GM10266 (cell line): ENCODE results near the gene SSTR4.

Source experiments
- DNase-seq: peaks from one replicate; pipeline ENCODE4 v3.0.0; 2012; ENCODE audit errors: extremely low spot score
- CTCF ChIP-seq: IDR thresholded peaks from 2 replicates; pipeline ENCODE4 v1.5.1; 2012; ENCODE audit warnings: mild to moderate bottlenecking, low read depth; ENCODE audit not compliant: control insufficient read depth, insufficient read depth; ENCODE audit errors: missing control alignments

Gene SSTR4

GRCh38 chr20:23032056-23032749 lies 2.9 kb upstream of the SSTR4 start:
- no peak for TF ChIP-seq CTCF
- DNase-seq, result no peak

GRCh38 chr20:23032750-23033078 lies 2.4 kb upstream of the SSTR4 start:
- no peak for TF ChIP-seq CTCF
- DNase-seq, result no peak

- TF ChIP-seq CTCF, result no peak
- DNase-seq, result no peak
These were observed 1.2 kb upstream of the SSTR4 start for GRCh38 chr20:23033918-23034317.

- TF ChIP-seq CTCF, result no peak
These were observed 619 bp downstream of the SSTR4 start for GRCh38 chr20:23035731-23036130.

GRCh38 chr20:23036371-23036770 lies 1.3 kb downstream of the SSTR4 start:
- DNase-seq, result no peak
- TF ChIP-seq CTCF, result no peak

More at GRCh38 chr20:23035731-23036130, 619 bp downstream of the SSTR4 start:
- DNase-seq, result no peak

- no peak for DNase-seq
- TF ChIP-seq CTCF, result no peak
These were observed 1.9 kb downstream of the SSTR4 start for GRCh38 chr20:23037017-23037481.

GRCh38 chr20:23039136-23039875 lies 4.2 kb downstream of the SSTR4 start:
- TF ChIP-seq CTCF, result no peak
- no peak for DNase-seq
